Colonic mucosa (tissue), 4 donors: ENCODE results near the gene PIGO. TPM values are rescaled to one million over a fixed set of nuclear protein-coding genes. Genes with fewer than 3 reads are reported as not detected.

Experiments used
- DNase-seq: peaks from one replicate; pipeline ENCODE4 v3.0.0-alpha.2; 2020
- H3K27ac ChIP-seq: fragments of 200-600 bp; one replicate; pipeline ENCODE4 v1.8.0; 2021
- H3K27me3 ChIP-seq: fragments of 200-600 bp; one replicate; pipeline ENCODE4 v1.8.0; 2021
- H3K36me3 ChIP-seq: fragments of 200-600 bp; one replicate; pipeline ENCODE4 v1.8.0; 2021
- H3K4me1 ChIP-seq: fragments of 200-600 bp; one replicate; pipeline ENCODE4 v1.8.0; 2021; ENCODE audit warnings: mild to moderate bottlenecking
- H3K4me3 ChIP-seq: fragments of 200-600 bp; one replicate; pipeline ENCODE4 v1.8.0; 2021
- H3K9ac ChIP-seq, 2 donors: one replicate each; pipeline ENCODE4 v1.7.0; 2013; ENCODE audit warnings: control low read depth in 2 of 2, low read depth in 2 of 2, low read length in 2 of 2
- H3K9me3 ChIP-seq: fragments of 200-600 bp; one replicate; pipeline ENCODE4 v1.8.0; 2021
- CTCF ChIP-seq: fragments of 200-600 bp; IDR thresholded peaks from one replicate; pipeline ENCODE4 v1.8.0; 2022; ENCODE audit warnings: antibody characterized with exemption, mild to moderate bottlenecking
- intact Hi-C: fragments of 100-400 bp; cut with DNase I; formaldehyde crosslinking; loops from one replicate; pipeline ENCODE4 v1.14.1; 2022
- total RNA-seq, 2 donors: library from RNA; stranded (reverse); fragmentation: NEBNext Ultra II Directional in 1 of 2; extraction: Animal tissue kit (Norgen Biotek cat#: 25700) in 1 of 2; gene quantifications; one replicate each; pipeline ENCODE4 v1.2.1, GENCODE V29; 2021
- donor health status: healthy.
- donor health status: DM: no; HTN: no; CAD: no.
- donor health status: DM: no; HTN: no; CAD: no.

The PIGO gene
- total RNA-seq, 2 donors from 2014 or later: 27.6 to 51.3 TPM

DNA sequence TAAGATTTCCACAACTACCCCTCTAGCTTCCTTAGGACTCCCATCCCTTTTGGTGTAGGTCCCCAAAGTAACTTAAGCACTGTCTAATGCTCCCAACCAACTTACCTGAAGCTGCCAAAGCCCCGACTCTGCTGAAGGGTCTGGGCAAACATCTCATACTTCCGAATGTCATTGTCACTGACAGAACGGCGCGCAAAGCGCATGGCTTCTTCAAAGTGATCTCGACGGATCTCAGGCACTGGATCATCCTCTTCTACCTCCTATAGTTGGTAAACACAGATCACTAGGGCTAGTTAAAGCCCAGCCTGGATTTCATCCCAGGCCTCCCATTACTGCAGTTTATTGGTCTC lies 39.1 kb downstream of the PIGO start:
- H3K9me3 ChIP-seq: no peaks in the 10 kb centered on the region
- H3K36me3 ChIP-seq: peaks cover 51% of the 10 kb centered on the region
- intact Hi-C loops: loop anchor here (10.0 kb wide), 1 partner anchor 162 kb away; a partner anchor contains a TSS
- H3K27me3 ChIP-seq: no peaks in the 10 kb centered on the region
- no peaks in the 10 kb centered on the region for H3K4me1 ChIP-seq
- DNase-seq: no peak
- no peak overlapping the region for H3K9ac ChIP-seq
- no peak overlapping the region for H3K4me3 ChIP-seq
- H3K27ac ChIP-seq: no peak overlapping the region
- no peak for TF ChIP-seq CTCF

DNA sequence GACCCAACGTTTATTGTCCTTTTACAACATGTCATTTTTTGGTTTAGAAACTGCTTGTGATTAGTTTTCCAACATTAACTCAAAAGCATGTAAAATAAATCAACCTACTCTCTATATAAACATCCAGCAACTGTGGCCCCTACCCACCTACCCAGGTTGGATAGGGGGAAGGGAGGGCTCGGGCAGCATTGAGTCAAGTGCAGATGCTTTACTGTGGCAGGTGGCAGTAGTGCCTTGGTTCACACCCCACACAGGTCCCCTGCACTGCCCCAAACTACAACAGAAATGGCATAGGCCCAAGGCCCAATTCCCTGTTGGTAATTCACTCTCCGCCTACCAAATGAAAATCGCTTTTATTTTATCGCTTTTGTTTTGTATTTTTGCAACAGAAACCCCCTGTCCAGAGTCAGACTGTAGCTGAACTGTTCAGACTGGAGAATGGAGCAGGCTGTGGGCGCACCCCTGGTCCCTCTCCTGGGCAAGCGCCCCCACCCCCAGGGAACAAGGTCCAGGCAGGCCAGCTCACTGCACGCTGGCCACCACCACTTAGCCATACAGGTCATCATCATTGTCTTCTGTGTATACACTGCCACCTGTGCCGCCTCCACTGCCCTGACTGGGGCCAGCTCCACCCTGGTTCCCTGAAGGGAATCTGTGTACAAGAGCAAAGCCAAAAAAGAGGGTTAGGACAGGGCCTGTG lies 39.7 kb downstream of the PIGO start:
- Histone ChIP-seq H3K27ac (no peak overlapping the region), H3K9me3 (no peaks in the 10 kb centered on the region), H3K4me1 (no peaks in the 10 kb centered on the region), H3K36me3 (peaks cover 46% of the 10 kb centered on the region), H3K27me3 (no peaks in the 10 kb centered on the region), H3K9ac (no peak overlapping the region), H3K4me3 (no peak overlapping the region)
- no peak for DNase-seq
- TF ChIP-seq CTCF: no peak
- intact Hi-C loops: loop anchor here (10.0 kb wide), 1 partner anchor 162 kb away; a partner anchor contains a TSS

DNA sequence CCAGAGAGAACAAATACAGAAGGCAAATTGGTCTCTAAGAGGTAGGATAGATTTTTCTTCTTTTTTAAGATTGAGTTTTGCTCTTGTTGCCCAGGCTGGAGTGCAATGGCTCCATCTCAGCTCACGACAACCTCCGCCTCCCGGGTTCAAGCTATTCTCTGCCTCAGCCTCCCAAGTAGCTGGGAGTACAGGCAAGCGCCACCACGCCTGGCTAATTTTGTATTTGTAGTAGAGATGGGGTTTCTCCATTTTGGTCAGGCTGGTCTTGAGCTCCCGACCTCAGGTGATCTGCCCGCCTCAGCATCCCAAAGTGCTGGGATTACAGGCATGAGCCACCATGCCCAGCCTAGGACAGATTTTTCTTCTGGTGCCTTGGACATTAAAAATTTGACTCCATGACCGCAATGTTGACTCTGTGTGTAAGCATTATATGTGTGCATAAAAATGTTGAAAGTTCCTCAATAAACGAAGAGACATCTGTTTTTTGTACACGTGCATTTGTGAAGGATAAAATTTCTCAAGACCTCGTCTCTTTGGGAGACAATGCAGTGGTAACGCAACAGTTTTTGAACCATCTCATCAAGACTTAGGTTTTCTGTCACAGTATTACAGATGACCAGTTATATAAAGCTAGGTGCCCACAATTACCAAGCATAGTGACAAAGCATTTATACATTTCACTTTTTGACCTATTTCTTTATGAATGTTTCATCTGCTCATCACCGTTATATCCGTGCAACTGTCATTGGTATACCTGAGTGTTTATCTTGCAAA lies 41.3 kb downstream of the PIGO start:
- Histone ChIP-seq H3K36me3 (peaks cover 31% of the 10 kb centered on the region), H3K4me1 (no peaks in the 10 kb centered on the region), H3K27ac (no peak overlapping the region), H3K9ac (no peak overlapping the region), H3K27me3 (no peaks in the 10 kb centered on the region), H3K4me3 (no peak overlapping the region), H3K9me3 (no peaks in the 10 kb centered on the region)
- TF ChIP-seq CTCF: no peak
- intact Hi-C loops: loop anchor here (10.0 kb wide), 1 partner anchor 160 kb away; a partner anchor contains a TSS
- no peak for DNase-seq

- Histone ChIP-seq H3K36me3 (peaks cover 24% of the 10 kb centered on the region), H3K9ac (no peak overlapping the region), H3K9me3 (no peaks in the 10 kb centered on the region), H3K27me3 (no peaks in the 10 kb centered on the region), H3K27ac (no peak overlapping the region), H3K4me1 (no peaks in the 10 kb centered on the region), H3K4me3 (no peak overlapping the region)
- DNase-seq: no peak
- no peak for TF ChIP-seq CTCF
- intact Hi-C loops: loop anchor here (10.0 kb wide), 1 partner anchor 160 kb away; a partner anchor contains a TSS
Observed at GRCh38 chr9:35054185-35054835, 42.1 kb downstream of the PIGO start.
